HG03064 (cell line): ENCODE data around the gene GPC6.

Experiments
- ATAC-seq: cut with Tn5 transposase; IDR thresholded peaks from one replicate; pipeline ENCODE4 v1.9.1; 2021; ENCODE audit warnings: low read depth; ENCODE audit not compliant: unreplicated experiment

GPC6 gene

DNA sequence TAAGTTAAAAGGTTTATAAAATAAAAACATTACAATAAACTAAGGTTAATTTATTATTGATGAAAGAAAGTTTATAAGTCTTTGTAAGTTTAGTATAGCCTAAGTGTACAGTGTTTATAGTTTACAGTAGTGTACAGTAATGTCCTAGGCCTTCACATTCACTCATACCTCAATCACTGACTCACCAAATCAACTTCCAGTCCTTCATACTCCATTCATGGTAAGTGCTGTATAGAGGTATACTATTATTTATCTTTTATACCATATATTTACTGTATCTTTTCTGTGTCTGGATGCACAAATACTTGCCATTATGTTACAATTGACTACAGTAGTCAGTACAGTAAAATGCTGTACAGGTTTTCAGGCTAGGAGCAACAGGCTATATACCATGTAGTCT is 490.0 kb downstream of the GPC6 start:
- ATAC-seq: no peak

DNA sequence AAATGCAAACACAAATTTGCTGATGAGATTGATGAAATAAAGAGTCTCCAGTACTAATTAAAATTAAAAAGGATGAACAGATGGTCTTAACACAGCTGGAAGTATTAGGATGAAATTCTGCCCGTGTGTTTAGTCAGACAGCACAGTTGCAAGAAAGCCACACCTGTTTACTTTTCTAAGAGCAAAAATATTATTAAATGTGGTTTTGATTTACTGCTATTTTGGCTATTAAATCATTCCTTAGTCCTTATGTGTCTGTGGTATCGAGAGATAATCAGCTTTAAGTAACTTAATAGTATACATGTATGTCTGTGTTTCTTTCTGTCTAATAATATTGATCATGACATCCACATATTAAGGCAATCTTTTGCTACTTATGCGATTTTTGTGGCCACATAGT is 494.9 kb downstream of the GPC6 start:
- no peak for ATAC-seq

DNA sequence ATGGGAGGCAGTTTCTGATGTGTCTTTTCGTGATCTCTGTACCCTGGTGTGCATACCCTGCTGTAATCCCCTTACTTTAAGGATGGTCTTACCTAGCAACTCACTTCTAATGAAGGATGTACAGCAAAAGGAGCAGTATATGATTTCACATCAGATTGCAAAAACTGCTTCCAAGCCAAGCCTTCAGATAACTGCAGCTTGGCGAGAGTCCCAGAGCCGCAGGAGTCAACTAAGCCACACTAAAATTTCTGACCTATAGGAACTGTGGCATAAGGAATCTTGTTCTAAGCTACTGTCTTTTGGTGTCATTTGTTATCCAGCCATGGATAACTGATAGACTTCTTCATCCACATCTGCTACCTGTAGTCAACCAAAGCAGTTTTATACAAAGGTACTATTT is 496.7 kb downstream of the GPC6 start:
- ATAC-seq: no peak

DNA sequence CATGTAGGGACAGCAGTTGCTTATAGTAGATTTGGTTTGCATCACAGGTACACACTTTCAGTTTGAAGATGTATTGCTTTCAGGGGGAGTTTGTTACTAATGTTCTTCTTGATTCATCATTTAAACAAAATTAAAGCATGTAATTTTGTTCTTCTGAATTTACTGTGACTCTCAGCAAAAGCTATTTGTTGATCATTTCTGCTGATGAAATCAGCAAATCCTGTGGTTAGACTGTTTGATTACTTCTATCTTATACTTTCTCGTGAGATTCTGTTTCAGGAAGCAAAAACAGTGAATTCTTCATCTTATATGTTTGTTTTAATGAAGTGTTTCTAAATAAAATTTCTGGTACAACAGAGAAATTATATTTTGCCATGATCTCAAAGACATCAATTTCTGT is 497.6 kb downstream of the GPC6 start:
- ATAC-seq: no peak

DNA sequence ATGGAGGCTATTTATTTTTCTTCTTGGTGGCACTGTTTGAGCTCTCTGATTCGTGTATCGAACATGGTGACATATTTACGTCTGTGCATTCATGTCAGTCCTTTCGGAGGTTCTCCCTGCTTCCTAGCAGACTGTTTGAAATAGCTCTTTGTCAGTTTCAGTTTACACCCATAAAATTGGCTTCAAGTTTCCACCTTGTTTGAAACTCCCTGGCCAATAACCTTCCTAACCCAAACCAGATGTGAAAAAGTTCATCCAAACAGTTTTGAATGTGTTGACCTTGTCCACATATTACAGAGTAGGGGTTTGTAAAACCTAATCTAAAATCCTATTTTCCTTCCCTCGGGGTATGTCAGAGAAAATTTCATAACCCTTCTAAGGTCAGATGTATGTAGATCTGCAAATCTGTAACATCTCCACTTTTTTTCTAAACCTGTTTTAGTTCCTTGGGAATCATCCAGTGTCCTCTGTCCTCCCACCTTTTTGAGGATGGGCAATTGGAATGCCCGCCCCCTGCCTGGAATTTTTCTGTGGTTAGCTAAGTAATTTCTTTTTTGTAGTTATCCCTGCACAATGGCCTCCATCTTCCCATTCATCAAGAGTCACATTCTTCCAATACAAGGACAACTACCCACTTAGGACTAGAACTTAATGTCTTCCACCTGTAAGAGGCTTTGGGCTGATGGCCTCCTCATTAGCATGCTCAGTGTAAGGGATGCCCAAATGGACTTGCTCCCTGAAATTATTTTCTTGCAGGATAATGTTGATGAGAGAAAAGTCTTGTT is 499.8 kb downstream of the GPC6 start:
- no peak for ATAC-seq

DNA sequence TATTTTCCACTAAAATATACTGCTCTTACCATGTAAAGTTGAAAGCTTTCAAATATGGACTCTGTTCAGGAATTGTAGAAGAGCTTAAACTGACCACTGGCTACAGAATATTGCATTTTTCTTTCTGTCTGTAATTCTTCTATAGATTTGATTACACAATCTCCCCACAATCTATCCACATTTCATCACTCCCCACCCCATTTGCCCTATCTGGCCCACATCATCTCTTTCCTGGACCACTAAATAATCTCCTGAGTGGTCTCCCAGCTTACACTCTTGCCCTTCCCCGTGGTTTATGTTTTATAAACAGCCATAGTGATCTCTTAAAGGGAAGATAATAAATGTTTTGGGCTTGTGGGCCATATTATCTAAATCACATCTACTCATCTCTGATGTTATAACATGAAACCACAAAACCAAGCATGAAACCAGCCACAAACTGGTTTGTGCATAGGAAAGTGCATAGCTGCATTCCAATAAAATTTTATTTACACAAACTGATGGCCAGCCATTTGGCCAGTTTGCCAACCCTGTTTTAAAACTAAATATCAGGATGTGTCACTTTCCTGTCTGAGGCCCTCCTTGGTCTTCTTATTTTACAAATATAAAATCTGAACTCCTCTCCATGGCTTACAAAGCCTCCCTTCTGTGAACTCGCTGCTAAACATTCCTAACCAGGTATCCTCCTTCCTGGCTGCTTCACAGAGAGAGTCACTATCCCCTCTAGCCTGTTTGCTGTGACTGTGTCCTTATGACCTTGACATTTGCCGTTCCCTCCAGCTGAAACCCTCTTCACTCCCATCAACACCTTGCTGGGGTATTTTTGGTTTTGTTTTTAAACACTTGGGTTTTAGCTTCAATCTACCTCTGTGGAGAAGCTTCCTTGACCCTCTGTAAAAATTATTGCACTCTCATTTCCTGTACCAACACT is 500.9 kb downstream of the GPC6 start:
- no peak for ATAC-seq

DNA sequence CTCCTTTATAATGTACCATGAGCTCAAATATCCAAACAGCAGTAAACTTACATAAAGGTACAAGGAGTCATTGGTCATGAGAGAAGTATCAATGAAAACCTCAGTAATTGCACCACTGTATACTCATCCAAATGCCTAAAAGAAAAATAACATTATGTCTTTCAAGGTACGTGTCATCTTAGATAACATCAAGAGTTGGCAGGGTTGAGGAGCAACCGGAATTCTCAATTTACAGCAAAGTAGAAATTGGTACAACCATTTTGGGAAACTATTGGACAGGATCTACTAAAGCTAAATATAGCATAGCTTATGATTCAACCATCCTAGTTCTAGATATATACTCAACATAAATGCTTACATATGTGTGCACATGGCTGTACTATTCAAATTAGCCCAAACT is 502.8 kb downstream of the GPC6 start:
- no peak for ATAC-seq

DNA sequence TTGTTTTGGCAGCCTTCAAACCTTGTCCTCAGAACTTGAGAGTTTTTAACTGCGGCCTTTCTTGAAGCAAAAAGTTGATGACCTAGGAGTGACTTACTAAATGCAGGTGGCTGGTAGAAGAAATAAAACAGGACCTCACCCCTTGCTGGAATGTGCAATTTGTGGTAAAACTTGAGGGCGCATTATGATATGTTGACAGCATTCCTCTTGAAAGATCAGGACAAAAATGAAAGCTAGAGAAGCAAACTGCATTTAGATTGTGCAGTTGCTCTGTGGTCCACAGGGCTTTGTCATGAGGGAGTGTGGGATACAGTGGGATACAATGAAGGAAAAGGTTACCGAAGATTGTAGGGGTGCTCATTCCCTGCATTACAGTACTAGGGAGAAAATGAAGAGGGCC is 504.2 kb downstream of the GPC6 start:
- ATAC-seq: no peak

DNA sequence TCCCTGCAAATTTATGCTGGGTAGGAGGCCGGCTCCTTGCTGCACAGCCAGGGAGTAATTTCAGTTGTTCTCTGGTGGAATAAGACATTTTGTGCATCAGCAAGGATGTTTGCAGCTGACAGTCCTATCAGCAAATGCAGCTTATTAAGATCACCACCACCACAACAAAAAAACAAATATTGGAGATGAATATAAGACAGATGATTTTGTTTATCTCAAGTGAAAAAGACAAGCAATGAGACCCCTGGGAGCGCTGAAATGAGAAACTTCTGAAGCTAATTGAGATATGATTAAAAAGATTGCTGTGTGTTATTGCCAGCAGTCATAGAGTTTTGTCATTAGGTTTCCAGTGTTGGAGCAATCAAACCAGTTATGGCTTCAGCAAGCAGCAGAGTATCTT is 505.6 kb downstream of the GPC6 start:
- no peak for ATAC-seq

DNA sequence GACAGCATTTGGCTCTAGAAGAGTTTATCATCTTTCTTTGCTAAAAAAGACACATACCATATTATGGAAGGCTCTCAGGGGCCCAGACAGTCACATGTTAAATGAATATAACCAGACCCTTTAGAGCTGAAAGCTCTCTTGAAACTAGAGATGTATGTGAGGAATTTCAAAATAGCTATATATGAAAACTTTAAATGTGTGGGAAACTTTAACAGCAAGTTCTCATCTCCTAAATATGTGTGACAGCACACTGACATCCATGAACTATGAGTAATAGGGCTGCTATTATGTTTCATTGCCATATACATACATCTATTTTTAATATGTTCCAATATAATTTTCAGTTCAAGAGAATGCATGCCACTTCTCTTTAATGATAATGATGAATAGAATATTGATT is 509.5 kb downstream of the GPC6 start:
- no peak for ATAC-seq

DNA sequence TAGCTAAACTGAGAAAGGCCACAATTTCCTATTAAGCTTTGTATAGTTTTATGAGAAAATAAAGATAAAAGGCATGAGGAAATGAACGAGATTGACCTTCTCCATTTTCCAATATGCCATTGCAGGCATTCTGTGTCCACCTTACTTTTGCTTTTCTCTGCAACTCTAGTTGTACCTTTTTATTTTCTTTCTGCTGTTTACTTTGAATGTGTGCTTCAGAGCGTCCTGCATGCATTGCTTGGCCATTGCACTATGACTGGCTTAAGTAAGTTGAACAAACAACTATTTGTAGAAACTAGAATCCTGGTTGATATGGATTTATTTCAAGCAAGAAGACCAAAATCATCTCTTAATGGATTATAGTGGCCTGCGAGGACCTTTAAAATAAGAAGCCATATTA is 510.3 kb downstream of the GPC6 start:
- ATAC-seq: no peak

DNA sequence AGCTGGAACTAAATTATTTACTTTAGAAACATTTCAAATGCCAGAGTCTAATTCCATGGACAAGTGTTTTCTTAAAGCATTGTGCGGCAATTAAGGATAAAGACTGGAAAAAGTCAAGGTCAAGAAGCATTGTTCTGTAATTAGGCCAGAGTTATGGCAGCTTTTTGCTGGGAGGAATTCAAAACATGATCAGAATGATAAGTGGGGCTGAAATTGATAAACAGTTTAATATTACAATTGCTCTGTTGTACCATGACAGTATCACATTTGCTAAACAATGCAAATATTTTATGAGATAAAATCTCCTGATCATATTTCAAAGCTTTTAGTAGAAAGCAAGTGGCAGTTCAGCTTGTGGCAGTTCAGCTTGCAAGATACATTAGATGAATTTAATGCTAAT is 513.7 kb downstream of the GPC6 start:
- no peak for ATAC-seq

DNA sequence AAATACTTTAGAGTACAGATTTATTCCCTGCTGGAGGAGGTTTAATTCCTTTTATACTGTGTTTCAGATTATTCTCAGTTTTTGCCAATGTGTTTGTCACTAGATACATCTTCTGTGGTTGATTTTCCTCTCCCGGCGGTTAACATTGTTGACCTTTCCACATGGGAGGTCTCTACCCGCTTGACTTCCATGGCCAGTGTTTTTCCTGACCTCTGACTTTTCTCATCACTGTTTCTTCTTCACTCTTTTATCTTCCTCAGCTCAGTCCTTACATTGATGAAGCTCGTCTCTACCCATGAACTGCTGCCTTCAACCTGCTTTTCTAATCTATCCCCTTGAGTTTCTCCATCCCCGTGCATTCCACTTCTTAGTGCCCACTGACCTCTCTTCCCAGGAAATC is 517.4 kb downstream of the GPC6 start:
- ATAC-seq: no peak

DNA sequence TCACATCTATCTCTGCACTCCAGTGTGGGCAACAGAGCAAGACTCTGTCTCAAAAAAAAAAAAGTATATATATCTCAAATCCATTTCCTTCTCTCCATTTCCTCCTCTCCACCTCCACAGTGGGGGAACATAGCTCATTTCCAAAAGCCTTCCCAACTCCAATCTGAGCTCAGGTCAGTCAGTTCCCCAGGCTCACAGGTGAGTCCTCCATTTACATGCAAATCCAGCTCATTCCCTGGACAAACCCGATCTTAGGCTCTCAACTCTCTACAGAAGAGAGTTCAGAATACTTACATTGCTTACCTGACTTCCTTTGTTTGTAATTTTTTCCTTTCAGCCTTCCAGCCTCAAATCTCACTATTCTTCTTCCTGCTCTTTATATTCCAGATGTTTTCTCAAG is 518.3 kb downstream of the GPC6 start:
- no peak for ATAC-seq

DNA sequence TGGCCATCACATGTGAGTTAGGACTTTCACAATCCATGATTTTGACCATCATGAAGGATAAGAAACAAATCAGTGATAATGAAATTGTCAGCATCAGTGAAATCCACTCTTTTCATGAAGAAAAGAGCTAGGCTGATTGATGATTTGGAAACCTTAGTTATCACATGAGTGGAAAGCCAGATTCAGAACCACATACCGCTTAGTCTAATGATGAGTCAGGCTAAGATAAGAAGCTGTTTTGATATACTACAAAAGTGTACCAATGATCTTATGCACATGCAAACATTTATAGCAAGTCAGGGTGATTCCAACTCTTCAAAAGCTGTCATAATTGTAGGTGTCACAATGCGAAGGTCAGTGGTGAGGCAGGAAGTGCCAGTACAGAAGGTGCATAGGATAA is 519.3 kb downstream of the GPC6 start:
- no peak for ATAC-seq

DNA sequence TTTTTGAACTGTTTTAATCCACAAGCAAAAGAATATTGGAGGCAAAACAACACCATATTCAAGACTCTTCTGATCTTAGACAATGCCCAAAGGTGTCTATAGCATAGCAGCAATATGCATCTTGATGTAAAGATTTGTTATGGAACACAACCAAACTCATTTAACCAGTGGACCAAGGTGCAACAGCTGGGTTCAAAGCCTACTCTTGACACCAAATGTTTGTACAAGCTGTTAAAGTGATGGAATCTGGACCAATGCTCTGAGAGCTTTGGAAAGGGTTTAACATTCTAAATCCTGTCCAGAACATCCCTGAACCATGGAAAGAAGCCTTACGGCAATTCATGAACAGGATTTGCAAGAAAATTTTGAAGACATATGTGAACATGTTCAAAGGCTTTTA is 520.0 kb downstream of the GPC6 start:
- ATAC-seq: no peak

DNA sequence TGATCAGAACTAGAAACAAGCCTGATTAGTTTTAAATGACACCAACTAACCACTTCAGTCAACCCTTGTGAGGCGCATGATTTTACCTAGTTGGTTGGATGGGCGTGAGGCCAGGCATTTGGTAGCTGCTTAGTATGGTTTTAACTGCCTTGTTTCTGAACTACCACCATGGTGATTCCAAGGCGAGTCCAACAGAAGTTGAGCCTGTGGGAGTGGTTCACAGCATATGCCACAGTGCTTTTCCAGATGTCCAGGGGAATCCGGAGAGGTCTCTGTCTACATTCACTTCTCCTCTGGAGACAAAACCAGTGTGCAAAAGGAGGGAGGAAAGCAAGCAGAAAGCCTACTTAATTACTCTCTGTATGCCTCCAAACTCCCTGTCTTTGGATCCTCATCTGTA is 524.1 kb downstream of the GPC6 start:
- ATAC-seq: no peak

DNA sequence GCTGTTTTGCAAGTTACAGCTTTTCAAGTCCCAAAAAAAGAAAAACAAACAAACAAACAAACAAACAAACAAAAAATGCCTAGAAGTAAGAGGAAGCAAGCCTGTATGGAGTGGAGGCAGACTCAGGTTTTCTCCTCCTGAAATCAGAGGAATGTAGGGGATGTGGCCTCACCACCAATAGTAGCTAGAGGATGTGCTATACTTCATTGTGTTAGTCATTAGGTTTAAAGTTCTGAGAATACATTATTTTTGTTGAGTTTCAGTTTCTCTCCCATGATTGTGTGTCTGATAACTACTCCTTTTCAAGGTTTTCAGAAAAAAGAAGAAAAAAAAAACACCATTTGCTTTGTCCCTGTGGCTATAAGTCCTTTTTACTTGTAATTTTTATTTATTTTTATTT is 524.5 kb downstream of the GPC6 start:
- no peak for ATAC-seq

DNA sequence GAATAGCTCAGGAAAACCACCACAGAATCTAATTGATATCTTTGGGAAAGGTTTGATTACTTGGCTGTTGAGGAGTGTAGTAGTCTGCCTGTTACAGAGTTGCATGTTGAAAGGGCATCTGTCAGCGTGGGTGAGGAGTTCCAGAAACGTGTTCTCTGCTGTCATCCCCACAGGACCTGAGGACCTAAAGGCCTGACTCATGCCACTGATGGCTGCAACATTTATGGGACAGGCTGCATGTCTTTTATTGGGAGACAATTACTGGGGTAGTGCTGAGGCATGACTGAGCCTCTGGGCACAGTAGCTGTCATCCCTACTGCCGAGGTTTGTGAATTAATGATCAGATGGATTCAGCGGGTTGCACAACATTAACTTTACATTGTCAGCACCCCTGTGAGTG is 525.9 kb downstream of the GPC6 start:
- ATAC-seq: no peak

DNA sequence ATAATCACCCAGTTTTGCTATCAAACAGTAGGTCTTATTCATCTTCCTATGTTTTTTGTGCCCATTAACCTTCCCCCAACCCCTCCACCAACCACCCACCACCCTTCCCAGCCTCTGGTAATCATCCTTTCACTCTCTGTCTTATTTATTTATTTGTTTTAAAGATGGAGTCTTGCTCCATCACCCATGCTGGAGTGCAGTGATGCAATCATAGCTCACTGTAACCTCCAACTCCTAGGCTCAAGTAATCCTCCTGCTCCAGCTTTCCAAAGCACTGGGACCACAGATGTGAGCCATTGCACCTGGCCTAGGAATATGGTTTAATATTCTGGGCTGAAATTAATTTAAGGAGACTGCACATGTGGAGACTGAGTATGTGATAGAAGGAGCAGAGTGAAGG is 527.0 kb downstream of the GPC6 start:
- ATAC-seq: no peak

DNA sequence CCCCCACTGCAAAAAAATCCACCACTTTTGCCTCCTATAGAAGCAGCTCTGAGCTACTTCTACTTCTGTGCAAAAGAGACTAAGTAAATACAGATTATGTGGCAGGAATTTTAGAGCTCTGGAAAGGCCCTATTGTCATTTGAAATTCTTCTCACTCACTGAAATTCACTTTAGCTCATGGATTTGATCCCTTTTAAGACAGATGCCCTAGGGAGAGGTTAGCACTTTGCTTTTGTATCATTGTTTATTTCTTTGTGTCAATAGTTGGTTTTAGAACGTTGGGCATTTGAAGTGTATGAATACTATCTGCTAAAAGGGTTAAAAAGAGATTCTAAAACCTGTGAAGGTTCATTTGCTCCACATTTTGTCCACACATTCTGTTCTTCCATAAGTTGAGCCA is 528.7 kb downstream of the GPC6 start:
- ATAC-seq: no peak

DNA sequence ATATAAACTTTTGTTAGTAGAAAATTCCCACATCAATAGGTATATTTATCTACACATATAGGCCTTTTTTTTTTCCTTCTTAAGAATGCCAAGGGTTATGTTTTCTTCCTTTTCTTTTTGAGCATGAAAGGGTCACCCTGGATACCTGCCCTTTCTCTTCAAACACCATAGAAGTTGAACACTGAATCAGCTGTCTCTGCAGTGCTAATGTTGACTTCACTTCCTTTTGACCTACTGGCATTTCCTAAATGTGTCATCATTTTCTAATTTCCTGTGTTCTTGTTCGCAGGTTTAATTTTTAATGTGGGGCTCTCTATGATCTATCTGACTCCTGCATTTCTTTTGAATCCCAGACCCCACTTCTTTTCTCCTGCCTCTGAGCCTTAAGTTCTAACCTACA is 532.0 kb downstream of the GPC6 start:
- ATAC-seq: no peak
